ENCODE results near the gene TAB2.

- TF ChIP-seq OSR1 (CRISPR knock-in tag; IDR thresholded peaks at IDR 0.05) (no peak), ZNF70 (CRISPR knock-in tag; IDR thresholded peaks at IDR 0.05) (no peak)
- TF ChIP-seq, protein P1, sequence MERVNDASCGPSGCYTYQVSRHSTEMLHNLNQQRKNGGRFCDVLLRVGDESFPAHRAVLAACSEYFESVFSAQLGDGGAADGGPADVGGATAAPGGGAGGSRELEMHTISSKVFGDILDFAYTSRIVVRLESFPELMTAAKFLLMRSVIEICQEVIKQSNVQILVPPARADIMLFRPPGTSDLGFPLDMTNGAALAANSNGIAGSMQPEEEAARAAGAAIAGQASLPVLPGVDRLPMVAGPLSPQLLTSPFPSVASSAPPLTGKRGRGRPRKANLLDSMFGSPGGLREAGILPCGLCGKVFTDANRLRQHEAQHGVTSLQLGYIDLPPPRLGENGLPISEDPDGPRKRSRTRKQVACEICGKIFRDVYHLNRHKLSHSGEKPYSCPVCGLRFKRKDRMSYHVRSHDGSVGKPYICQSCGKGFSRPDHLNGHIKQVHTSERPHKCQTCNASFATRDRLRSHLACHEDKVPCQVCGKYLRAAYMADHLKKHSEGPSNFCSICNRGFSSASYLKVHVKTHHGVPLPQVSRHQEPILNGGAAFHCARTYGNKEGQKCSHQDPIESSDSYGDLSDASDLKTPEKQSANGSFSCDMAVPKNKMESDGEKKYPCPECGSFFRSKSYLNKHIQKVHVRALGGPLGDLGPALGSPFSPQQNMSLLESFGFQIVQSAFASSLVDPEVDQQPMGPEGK (CRISPR knock-in tag; IDR thresholded peaks at IDR 0.05; ENCODE audit: borderline replicate concordance): no peak
- TF ChIP-seq, protein P2, sequence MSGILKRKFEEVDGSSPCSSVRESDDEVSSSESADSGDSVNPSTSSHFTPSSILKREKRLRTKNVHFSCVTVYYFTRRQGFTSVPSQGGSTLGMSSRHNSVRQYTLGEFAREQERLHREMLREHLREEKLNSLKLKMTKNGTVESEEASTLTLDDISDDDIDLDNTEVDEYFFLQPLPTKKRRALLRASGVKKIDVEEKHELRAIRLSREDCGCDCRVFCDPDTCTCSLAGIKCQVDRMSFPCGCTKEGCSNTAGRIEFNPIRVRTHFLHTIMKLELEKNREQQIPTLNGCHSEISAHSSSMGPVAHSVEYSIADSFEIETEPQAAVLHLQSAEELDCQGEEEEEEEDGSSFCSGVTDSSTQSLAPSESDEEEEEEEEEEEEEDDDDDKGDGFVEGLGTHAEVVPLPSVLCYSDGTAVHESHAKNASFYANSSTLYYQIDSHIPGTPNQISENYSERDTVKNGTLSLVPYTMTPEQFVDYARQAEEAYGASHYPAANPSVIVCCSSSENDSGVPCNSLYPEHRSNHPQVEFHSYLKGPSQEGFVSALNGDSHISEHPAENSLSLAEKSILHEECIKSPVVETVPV (CRISPR knock-in tag; IDR thresholded peaks at IDR 0.05): no peak
Observed at GRCh38 chr6:149329529-149329928, 12.0 kb downstream of the TAB2 start.

Measured in SK-N-SH treated with all-trans-retinoic acid at 6 μM for 48 hours (cell line).